GM12874 (cell line): ENCODE measurements around the gene HRG.

ENCODE experiments used
- TF ChIP-seq, protein P1 (sequence below): IDR thresholded peaks from 2 replicates; pipeline ENCODE4 v1.5.1; 2011; ENCODE audit warnings: low read depth, mild to moderate bottlenecking, control low read depth, low read length, moderate library complexity; ENCODE audit not compliant: insufficient read depth

HRG gene

DNA sequence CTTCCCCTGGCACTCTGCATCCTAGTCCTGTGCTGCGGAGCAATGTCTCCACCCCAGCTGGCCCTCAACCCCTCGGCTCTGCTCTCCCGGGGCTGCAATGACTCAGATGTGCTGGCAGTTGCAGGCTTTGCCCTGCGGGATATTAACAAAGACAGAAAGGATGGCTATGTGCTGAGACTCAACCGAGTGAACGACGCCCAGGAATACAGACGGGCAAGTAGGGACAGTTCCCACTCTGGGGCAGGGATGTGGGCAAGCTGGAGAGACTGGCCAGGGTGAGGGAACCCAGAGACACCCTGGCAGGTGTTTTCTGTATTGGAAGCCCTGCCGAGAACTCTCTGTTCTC lies 25.4 kb upstream of the HRG start:
- TF ChIP-seq, protein P1, sequence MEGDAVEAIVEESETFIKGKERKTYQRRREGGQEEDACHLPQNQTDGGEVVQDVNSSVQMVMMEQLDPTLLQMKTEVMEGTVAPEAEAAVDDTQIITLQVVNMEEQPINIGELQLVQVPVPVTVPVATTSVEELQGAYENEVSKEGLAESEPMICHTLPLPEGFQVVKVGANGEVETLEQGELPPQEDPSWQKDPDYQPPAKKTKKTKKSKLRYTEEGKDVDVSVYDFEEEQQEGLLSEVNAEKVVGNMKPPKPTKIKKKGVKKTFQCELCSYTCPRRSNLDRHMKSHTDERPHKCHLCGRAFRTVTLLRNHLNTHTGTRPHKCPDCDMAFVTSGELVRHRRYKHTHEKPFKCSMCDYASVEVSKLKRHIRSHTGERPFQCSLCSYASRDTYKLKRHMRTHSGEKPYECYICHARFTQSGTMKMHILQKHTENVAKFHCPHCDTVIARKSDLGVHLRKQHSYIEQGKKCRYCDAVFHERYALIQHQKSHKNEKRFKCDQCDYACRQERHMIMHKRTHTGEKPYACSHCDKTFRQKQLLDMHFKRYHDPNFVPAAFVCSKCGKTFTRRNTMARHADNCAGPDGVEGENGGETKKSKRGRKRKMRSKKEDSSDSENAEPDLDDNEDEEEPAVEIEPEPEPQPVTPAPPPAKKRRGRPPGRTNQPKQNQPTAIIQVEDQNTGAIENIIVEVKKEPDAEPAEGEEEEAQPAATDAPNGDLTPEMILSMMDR = no peak

DNA sequence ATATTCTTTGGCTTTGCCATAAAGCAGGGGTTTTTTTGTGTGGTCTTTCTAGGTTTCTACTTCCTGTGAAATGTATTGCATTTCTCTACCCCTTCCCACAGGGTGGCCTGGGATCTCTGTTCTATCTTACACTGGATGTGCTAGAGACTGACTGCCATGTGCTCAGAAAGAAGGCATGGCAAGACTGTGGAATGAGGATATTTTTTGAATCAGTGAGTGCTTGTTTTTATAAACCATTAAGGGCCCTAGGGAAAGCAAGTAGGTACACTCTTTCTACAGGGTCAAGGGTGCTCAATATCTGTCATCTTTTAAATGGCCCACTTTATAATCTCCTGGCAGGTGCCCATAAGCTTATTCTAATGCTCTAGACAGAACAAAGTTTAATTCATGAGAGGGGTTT lies 24.9 kb upstream of the HRG start:
- TF ChIP-seq, protein P1 = no peak

DNA sequence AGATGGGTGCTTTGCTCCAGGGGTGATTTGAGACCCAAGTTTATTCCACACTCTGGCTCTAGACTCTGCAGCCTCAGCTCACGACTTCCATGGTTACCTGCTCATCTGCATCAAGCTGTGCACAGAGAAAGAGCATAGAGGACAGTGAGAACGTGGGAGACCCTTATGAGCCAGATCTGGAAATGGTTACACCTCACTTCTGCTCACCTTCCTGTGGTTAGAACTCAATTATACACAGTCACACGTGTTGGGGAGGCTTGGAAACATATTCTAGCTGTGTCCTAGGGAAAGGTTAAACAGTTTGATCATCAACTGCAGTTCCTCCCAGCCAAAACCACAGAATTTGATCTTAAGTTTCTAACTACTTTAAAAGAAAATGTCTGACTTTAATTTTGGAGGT lies 23.8 kb upstream of the HRG start:
- TF ChIP-seq, protein P1 = no peak

DNA sequence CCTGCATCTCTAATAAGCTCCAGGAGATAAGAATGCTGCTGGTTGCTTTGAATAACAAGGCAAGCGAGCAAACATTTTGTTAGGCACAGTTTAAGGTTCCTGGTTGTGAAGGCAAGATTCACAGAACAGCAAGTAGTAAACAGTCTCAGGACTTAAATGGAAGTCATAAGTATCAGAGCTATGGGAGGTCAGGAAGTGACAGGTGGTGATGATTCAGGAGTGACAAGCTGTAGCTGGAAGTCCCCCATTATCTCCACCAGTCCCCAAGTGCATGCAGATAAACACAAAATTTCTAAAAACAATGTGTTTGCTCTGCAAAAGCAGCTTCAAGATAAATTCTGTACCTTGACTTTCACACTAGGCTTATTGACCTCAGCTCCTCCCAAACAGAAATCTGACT lies 22.3 kb upstream of the HRG start:
- TF ChIP-seq, protein P1 = no peak

DNA sequence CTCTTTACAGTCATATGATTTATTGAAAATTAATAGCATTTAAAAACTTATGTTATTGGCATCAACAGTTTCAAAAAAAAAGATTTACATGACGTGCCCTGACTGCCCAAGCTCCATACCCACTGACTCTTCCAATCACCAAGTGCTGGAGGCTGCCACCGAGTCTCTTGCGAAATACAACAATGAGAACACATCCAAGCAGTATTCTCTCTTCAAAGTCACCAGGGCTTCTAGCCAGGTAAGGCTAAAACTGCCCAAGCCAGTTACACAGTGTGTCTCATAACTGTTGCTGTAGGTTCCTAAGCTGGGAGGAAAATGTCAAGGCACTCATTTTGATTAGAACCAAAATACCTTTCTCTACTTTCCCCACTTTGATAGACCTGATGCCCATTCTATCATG lies 21.1 kb upstream of the HRG start:
- TF ChIP-seq, protein P1 = no peak

DNA sequence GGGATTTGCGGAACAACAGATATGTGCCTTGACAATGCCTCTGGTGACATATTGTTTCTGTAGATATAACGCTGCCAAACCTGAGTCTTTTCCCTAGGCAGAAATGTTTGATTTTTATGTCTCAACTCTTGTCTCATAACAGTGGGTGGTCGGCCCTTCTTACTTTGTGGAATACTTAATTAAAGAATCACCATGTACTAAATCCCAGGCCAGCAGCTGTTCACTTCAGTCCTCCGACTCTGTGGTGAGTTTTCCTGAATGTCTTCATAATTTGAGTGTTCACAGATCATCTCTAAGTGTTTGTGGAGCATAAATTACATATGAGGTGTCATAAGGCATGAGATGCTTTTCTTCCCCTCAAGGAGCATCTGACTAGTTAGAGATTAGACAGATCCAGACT lies 19.7 kb upstream of the HRG start:
- TF ChIP-seq, protein P1 = no peak

DNA sequence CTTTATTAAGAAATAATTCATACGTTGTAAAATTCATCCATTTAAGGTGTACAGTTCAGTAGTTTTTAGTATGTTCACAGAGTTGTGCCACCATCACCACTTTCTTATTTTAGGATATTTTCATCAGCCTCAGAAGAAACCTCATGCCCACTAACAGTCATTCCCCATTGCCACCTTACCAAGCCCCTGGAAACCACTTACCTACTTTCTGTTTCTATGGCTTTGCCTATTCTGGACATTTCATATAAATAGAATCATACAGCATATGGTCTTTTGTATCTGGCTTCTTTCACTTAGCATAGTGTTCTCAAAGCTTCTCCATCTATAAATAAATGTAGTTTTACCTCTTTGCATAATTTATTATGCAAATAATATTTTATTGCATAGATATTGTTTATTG lies 19.0 kb upstream of the HRG start:
- TF ChIP-seq, protein P1 = no peak

DNA sequence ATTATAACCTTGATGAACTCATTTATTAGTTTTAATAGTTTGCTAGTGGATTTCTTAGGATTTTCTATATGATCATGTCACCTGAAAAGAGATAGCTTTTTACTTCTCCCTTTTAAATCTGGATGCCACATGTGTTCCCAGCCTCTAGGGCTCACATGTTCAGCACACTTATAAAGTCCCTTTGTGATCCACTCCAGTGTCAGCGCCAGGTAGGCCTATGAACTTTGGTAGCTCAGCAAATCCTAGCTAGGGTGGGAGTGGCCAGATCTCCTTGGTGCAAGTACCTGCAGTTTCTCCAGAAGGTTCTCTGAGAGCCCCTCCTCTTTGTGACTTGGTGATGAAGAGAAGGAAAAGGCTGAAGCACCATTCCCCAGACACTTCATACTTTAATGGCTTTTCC lies 17.0 kb upstream of the HRG start:
- TF ChIP-seq, protein P1 = no peak
